WI38 (cell line): ENCODE results near the gene GM2A.

Experiments used
- H3K4me3 ChIP-seq: 2 replicates; pipeline ENCODE4 v1.5.1; 2011; ENCODE audit warnings: low read depth, mild to moderate bottlenecking, control low read depth, low read length
- TF ChIP-seq, protein P1 (sequence below): IDR thresholded peaks from 2 replicates; pipeline ENCODE4 v1.5.1; 2012; ENCODE audit warnings: low read depth, mild to moderate bottlenecking, control low read depth, low read length

Gene GM2A

DNA sequence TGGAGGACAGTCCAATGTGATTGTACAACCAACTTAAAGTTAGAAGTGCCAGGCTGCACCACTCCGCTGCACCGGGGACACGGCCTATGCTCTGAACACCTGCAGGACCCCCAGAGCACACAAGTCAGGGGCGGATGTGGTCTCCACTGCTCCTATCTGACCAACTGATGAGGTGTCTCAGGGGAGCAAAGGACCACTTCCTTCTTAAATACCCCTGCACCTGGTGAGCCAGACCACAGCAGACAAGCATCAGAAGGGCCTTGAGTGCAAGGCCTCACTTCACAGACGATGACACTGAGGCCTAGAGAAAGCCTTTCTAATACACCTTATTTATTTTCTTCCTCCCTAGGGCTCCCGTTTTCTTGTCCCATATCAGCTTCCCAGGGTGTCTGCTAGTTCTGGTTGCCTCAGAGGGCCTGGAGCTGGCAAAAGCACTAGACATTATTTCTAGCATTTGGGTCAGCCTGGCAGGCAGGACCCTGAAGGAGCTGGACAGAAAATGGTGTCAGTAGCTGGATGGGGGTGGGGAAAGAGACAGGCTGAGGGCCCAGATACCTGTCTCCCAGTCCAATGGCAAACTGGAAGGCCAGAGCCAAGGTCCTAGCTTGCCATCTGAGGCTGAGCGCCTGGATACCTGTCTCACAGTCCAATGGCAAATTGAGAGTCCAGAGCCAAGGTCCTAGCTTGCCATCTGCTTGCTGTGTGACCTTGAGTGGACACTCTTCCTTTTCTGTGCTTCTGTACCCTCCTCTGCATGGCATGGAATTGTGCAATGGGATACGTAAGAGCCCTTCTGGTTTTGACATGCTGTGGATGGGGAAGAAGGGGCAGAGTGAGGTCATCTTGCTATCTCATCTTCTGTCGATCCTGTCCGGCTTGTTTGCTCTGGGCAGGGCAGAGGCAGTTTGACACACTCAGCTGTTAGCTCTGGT lies 38.1 kb upstream of the GM2A start:
- no peak overlapping the region for H3K4me3 ChIP-seq
- TF ChIP-seq, protein P1, sequence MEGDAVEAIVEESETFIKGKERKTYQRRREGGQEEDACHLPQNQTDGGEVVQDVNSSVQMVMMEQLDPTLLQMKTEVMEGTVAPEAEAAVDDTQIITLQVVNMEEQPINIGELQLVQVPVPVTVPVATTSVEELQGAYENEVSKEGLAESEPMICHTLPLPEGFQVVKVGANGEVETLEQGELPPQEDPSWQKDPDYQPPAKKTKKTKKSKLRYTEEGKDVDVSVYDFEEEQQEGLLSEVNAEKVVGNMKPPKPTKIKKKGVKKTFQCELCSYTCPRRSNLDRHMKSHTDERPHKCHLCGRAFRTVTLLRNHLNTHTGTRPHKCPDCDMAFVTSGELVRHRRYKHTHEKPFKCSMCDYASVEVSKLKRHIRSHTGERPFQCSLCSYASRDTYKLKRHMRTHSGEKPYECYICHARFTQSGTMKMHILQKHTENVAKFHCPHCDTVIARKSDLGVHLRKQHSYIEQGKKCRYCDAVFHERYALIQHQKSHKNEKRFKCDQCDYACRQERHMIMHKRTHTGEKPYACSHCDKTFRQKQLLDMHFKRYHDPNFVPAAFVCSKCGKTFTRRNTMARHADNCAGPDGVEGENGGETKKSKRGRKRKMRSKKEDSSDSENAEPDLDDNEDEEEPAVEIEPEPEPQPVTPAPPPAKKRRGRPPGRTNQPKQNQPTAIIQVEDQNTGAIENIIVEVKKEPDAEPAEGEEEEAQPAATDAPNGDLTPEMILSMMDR = no peak

DNA sequence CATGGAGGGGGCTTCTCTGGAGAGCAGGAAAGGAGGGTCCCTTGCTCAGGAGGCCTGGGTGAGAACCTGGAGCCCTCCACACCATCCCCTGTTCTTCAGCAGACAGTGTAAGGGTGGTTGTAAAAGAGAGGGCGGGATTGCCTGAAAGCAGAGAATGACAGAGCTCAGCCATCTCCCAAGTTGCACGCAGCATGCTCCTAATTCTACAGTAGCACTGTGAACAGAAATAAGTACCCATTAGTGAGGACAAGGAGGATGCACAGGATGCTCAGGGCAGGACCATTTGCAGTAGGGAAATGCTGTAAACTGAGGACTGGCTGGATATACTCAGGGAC lies 37.5 kb upstream of the GM2A start:
- TF ChIP-seq, protein P1 = no peak
- no peak overlapping the region for H3K4me3 ChIP-seq

DNA sequence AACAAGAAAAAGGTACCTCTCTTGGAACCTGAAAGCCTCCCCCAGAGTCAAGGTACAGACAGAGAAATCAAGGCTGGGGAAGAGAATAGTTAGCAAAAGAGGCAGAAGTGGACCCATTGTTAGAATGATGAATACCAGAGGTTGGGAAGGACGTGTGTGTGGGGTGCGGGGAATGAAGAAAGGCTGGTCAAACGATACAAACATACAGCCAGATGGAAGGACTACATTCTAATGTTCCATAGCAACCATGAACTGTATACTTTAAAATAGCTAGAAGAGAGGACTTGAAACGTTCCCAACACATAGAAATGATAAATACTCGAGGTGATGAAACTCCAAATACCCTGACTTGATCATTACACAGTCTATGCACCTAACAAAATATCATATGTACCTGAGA lies 36.2 kb upstream of the GM2A start:
- TF ChIP-seq, protein P1 = no peak
- no peak overlapping the region for H3K4me3 ChIP-seq

DNA sequence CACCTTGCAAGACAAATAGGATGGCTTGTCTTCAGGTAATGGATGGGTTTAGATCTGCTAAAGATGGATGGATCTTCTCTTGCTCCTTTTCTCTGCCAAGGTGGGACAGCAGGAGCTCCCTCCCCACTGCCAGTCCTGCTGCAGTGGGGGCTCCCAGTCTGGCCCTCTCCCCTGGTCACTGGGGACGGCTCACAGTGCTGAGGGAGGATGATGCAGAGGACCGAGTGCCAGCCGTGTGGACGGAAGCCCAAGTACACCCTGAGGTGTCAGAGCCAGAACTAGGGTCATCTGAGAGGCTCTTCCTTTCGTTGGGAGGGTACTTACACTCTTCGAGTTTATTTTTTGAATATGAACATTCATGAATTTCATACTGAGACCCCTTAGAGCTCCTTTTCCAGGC lies 34.8 kb upstream of the GM2A start:
- H3K4me3 ChIP-seq = no peak overlapping the region
- TF ChIP-seq, protein P1 = no peak

DNA sequence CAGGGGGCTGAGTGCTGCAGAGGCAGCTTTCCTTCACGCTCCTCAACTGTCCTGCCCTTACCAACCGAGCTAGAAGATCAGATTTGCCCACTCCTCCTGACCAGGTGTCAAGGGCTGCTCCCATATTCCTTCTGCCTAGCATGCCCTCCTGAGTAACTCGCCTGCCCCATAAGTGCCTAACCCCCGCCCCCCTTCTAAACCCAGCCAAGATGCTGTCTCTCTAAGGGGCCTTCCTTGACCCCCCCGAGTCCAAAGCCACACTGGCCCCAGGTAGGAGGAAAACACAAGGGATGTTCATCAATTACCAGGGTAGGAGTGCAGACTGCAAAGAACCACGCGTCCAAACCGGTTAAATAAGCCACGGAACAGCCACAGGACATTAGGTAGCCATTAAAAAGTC lies 33.8 kb upstream of the GM2A start:
- H3K4me3 ChIP-seq = no peak overlapping the region
- TF ChIP-seq, protein P1 = no peak

DNA sequence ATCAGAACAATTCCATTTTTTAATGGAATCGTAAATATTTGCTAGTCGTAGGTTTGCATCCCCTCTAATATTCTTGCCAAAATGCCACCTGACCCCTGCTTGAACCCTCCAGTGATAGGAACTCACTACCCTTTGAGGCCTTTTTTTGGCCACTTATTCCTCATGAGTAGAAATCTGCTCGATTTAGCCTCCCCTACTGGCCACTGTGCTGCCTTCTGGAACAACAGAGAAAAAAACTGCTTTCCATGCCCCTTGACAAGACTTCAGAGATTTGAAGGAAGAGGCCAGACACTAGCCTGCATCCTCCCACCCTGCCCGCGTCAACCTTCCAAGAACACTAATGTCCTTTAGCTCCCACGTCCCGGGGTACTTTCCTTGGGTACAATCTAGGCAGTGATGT lies 33.2 kb upstream of the GM2A start:
- no peak overlapping the region for H3K4me3 ChIP-seq
- TF ChIP-seq, protein P1 = 0 out of 2 replicates have a peak, but pooled peaks have one; percentile 14

DNA sequence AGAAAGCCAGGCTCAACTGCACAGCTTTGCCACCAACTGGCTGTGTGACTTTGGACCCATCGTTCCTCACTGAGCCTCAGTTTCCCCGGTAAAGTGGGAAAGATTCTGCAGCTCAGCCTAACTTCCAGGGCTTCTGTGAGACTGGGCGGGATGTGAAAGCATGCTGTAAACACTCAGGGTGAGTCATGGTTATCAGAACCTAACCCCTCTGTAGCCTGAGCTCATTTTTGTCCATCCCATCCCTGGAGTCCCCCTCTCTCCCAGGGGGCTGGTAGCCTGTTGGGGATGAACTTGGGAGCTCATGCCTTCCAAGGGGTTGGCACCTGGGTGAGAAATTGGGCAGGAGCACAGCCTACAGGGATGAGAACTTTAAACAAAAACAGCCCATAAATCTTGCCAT lies 31.4 kb upstream of the GM2A start:
- TF ChIP-seq, protein P1 = no peak

More for the DNA sequence above, 31.4 kb upstream of the GM2A start:
- no peak overlapping the region for H3K4me3 ChIP-seq
